GM19351 (cell line): Measurements from ENCODE around the gene SRSF4.

Source experiments
- ATAC-seq: cut with Tn5 transposase; IDR thresholded peaks from one replicate; pipeline ENCODE4 v1.9.1; 2021; ENCODE audit warnings: mild to moderate bottlenecking, moderate library complexity; ENCODE audit not compliant: unreplicated experiment

The SRSF4 gene

GRCh38 chr1:29201595-29202051 lies 19.9 kb upstream of the SRSF4 start:
- ATAC-seq: no peak

GRCh38 chr1:29200906-29201594 lies 19.4 kb upstream of the SRSF4 start:
- no peak for ATAC-seq

DNA sequence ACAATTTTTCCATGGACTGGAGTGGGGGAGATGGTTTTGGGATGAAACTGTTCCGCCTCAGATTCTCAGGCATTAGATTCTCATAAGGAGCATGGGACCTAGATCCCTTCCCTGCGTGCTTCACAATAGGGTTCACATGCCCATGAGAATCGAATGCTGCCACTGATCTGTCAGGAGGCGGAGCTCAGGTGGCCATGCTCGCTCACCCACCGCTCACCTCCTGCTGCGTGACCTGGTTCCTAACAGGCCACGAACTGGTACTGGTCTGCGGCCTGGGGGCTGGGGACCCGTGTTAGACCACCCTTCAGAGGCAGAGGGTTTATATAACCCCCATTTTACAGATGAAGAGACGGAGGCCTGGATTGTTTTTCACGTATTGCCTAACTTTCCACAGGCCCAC lies 16.3 kb upstream of the SRSF4 start:
- no peak for ATAC-seq

GRCh38 chr1:29197590-29197924 lies 15.9 kb upstream of the SRSF4 start:
- ATAC-seq: no peak

- no peak for ATAC-seq
Measured at GRCh38 chr1:29196863-29197589, 15.3 kb upstream of the SRSF4 start.

GRCh38 chr1:29195881-29196291 lies 14.2 kb upstream of the SRSF4 start:
- ATAC-seq: no peak

DNA sequence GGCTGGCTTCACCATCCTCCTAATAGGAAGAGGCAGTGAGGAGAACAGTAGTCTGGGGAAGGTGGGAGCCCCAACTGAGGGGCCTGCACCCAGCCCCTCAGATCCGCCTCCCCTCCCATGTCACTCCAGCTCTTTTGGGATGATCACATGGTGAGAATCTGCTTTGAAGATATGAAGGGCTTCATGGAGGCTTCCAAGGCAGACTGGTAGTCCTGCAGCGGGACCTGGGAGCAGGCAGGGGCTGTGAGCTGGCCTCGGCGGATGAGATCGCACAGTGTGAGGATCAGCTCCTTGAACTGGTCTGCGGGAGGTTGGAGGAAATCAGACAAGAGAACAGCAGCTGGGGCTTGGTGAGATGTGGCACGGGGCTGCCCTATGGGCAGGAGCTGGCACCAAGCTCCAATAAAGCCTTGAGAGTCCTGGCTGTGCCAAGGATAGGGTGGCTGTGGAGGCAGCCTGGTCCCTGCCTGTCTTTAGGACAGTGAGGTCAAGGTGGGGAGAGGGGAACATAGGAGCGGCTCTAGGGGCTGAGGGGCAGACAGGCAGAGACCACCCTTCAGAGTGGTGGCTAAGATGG lies 12.3 kb upstream of the SRSF4 start:
- no peak for ATAC-seq

GRCh38 chr1:29190718-29191117 lies 9.0 kb upstream of the SRSF4 start:
- no peak for ATAC-seq

DNA sequence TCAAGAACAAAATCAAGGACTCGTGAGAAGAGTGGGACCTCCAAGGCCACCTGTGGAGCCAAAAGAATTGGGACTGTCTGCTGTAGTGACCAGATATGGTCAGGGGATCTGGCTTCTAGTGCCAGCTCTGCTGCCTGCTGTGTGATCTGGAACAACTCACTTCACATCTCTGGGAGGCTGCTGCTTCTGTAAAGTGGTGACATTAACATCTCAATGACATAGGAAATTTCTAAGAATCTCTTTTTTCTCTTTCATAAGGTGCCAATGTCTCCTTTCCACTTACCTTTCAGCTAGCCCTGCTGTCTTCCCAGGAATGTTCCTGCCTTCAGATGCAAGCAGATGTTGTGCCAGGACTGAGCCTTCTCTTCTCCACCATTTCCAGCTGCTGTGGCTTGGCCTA lies 5.0 kb upstream of the SRSF4 start:
- ATAC-seq: no peak

DNA sequence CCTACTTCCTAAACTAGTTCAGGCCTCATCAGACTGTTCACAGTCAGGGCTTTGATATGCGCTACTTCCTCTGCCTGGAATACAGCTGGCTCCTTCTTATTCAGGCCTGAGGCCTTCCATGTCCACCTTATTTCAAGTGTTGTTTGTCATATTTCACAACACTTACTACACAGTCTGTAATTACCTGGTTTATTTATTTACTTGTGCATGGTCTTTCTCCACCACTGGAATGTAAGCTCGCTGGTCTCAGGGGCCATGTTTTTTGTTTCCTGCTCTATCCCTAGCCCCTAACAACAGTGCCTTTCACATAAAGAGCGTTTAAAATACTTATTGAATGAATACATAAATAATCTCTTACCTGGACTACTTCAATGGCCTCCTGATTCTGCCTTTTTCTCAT lies 4.6 kb upstream of the SRSF4 start:
- no peak for ATAC-seq

- ATAC-seq: no peak
Measured at GRCh38 chr1:29183287-29183686, 1.6 kb upstream of the SRSF4 start.

DNA sequence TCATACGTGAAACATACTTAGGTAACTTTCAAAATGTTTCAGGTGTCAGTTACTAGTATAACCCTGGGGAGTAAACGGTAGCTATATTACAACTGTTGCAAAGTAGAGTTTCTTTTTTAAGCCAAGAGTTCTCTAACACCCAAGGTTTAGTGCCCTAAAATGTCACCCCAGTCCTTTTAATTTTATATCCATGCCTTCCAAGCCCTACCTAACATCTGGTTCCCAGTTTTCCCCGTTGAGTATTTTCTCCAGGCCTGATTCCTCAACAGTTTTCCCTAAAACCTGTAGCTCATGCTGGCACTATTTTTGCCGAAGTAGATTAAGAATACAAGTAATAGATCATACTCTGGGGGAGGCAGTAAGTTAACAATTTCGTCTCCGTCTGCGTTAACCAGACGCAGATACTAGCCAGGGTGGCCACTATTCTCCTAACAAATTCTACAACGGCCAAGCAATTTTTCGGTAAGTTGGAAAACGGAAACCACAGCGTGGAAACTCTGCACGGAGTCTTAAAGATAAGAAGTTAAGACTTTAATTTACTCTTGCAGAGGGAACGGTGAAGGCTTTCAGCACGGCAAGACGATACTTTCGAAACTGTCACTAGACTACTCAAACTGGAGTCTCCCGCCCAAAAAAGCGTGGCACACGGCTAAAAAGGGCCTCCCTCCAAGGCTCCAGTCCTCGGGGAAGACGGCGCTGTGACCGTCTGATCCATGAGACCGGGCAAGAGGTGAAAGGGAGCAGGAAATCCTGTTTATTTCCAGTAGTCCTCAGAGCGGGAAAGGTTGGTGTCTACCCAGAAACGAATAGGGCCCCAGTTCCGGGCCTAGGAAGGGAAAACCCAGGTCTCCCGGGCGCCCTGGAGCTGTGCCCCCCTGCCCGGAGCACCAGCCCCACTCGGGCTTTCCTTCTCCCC lies 945 bp downstream of the SRSF4 start:
- ATAC-seq: no peak

GRCh38 chr1:29179641-29180184 lies 2.0 kb downstream of the SRSF4 start:
- ATAC-seq: no peak

DNA sequence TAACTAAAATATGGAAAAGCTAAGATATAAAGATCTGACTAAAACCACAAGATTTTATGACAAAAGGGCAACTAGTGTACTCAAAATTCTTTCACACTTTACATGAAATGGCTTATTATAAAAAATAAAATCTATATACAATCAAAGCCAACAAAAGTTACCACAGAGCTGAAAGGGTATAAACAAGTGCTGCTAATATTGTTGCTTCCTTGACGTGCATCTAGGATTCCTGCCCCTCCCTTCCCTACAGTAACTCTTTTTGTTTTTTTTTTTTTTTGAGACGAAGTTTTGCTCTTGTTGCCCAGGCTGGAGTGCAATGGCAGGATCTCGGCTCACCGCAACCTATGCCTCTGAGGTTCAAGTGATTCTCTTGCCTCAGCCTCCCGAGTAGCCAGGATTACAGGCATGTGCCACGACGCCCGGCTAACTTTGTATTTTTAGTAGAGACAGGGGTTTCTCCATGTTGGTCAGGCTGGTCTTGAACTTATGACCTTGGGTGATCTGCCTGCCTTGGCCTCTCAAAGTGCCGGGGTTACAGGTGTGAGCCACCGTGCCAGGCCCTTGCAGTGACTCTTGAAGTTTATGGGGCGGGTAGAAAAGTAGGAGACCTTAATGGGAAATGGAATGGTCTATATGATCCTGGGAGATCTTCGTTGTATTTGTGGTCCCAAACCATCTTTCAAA lies 4.5 kb downstream of the SRSF4 start:
- ATAC-seq: no peak

- no peak for ATAC-seq
Measured at GRCh38 chr1:29176576-29176975, 5.1 kb downstream of the SRSF4 start.

GRCh38 chr1:29172415-29172939 lies 9.2 kb downstream of the SRSF4 start:
- ATAC-seq: no peak

GRCh38 chr1:29171521-29171920 lies 10.2 kb downstream of the SRSF4 start:
- ATAC-seq: no peak

DNA sequence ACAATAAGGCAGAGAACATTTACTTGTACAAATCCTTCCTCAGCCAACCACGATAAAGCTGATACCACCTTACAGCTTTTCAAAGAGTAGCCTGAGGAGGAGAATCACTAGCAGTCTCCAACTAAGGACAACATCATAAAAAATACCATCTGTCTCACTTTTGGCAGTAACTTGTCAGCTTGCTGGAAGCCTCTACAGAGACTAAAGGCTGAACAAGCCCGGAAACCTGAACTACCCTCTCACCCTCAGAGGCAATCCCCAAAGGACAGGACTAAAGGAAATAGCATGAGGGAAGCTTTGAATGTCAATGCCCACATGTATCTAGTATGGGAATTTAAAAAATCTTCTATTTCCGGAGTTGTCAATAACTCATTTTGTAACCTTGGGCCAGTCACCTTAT lies 10.6 kb downstream of the SRSF4 start:
- no peak for ATAC-seq

DNA sequence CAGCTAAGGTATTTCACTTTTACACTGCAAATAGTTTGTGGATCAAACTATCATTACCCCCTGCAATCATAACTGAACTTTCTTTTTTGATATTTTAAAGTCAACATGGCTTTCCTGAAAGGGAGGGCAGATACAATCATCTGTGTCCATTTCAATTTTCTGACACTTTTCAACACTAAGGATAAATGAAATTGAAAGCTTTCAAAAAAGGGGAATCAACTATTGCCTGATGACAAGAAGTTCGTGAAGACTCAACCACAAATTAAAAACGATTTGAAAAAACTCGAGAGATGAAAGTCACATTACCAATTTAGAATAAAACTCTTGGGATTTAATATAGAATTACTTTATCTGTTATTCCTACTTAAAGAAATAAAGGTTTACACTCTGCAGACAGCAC lies 11.7 kb downstream of the SRSF4 start:
- no peak for ATAC-seq

- ATAC-seq: no peak
Measured at GRCh38 chr1:29167904-29168303, 13.8 kb downstream of the SRSF4 start.
